ENCODE data around the gene OR14I1. TPM values are rescaled to one million over a fixed set of nuclear protein-coding genes. Genes with fewer than 3 reads are reported as not detected.
A peak's percentile ranks its signal among the peaks of the same experiment; 100 is the strongest.

OR14I1 gene
- total RNA-seq, 2 donors from 2014 or later, result not detected

DNA sequence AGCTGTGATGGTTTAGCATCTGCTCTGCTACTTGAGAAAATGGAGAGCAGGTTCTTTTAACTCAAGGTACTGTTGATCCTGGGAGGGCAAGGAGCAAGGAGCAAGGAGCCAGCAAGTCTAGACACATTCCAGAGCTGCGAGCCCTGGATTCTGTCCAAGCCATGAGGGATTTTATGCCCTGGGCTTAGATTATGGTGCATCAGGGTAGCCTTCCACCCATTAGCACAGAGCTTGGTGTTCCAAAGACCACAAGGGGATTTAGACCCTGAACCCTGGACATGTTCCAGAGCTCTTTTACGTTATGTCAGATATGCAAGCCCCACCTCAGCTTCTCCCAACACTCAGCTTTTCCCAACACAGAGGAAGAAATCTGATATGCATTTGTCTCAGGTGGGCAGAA lies 2.0 kb upstream of the OR14I1 start:
- no peak overlapping the region for H3K4me3 Mint-ChIP-seq
- no peaks in the 10 kb centered on the region for H3K36me3 Mint-ChIP-seq (ENCODE audit: insufficient read depth in 2 of 2)
- H3K9me3 Mint-ChIP-seq, result no peaks in the 10 kb centered on the region
- no peak overlapping the region for H3K27ac Mint-ChIP-seq
- ATAC-seq (replicated peaks in 1 of 2) (no peak), DNase-seq (no peak)
- no peaks in the 10 kb centered on the region for H3K4me1 Mint-ChIP-seq (ENCODE audit: low read depth)
- no peaks in the 10 kb centered on the region for H3K27me3 Mint-ChIP-seq (ENCODE audit: low read depth)

DNA sequence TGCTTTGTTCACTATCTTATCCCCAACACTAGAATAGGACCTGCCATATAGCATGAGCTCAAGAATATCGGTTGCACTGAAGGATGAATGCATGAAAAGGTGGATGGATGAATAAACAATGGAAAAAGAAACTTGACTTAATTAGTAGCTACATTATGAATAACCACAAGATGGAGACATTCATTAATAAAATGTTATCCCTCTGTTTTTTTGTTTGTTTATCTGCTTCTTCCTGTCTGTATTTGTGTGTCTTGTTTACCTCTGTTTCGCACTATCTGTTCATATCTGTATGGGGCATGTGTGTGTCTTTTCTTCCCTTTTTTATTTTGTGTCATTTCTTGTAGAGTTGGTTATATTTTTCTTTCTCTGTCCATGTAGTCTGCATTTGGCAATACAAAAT lies 1.1 kb upstream of the OR14I1 start:
- no peaks in the 10 kb centered on the region for H3K36me3 Mint-ChIP-seq (ENCODE audit: insufficient read depth in 2 of 2)
- DNase-seq (no peak), ATAC-seq (replicated peaks in 1 of 2) (no peak)
- H3K4me1 Mint-ChIP-seq (ENCODE audit: low read depth), result no peaks in the 10 kb centered on the region
- H3K27ac Mint-ChIP-seq, result no peak overlapping the region
- no peak overlapping the region for H3K4me3 Mint-ChIP-seq
- H3K27me3 Mint-ChIP-seq (ENCODE audit: low read depth), result no peaks in the 10 kb centered on the region
- H3K9me3 Mint-ChIP-seq, result no peaks in the 10 kb centered on the region

- no peak for ATAC-seq (replicated peaks in 1 of 2)
- no peak overlapping the region for H3K4me3 Mint-ChIP-seq
- no peaks in the 10 kb centered on the region for H3K4me1 Mint-ChIP-seq (ENCODE audit: low read depth)
- peaks cover 14% of the 10 kb centered on the region for H3K27me3 Mint-ChIP-seq (ENCODE audit: low read depth)
- no peaks in the 10 kb centered on the region for H3K36me3 Mint-ChIP-seq (ENCODE audit: insufficient read depth in 2 of 2)
- H3K9me3 Mint-ChIP-seq, result no peaks in the 10 kb centered on the region
- DNase-seq, result no peak
- H3K27ac Mint-ChIP-seq, result no peak overlapping the region
Observed at GRCh38 chr1:248699099-248699498, 3.5 kb downstream of the OR14I1 start.

- H3K4me3 Mint-ChIP-seq, result no peak overlapping the region
- no peak overlapping the region for H3K27ac Mint-ChIP-seq
- H3K9me3 Mint-ChIP-seq, result no peaks in the 10 kb centered on the region
- no peaks in the 10 kb centered on the region for H3K4me1 Mint-ChIP-seq (ENCODE audit: low read depth)
- peaks cover 14% of the 10 kb centered on the region for H3K27me3 Mint-ChIP-seq (ENCODE audit: low read depth)
- ATAC-seq (replicated peaks in 1 of 2) (no peak), DNase-seq (no peak)
- H3K36me3 Mint-ChIP-seq (ENCODE audit: insufficient read depth in 2 of 2), result no peaks in the 10 kb centered on the region
Observed at GRCh38 chr1:248697907-248698306, 4.7 kb downstream of the OR14I1 start.

GRCh38 chr1:248696774-248697173 lies 5.8 kb downstream of the OR14I1 start:
- ATAC-seq (replicated peaks in 1 of 2) (no peak), DNase-seq (no peak)
- no peaks in the 10 kb centered on the region for H3K4me1 Mint-ChIP-seq (ENCODE audit: low read depth)
- H3K36me3 Mint-ChIP-seq (ENCODE audit: insufficient read depth in 2 of 2), result peaks cover 2 to 5% of the 10 kb centered on the region in 2 donors
- H3K4me3 Mint-ChIP-seq, result no peak overlapping the region
- H3K27me3 Mint-ChIP-seq (ENCODE audit: low read depth), result peaks cover 20% of the 10 kb centered on the region
- no peak overlapping the region for H3K27ac Mint-ChIP-seq
- peaks cover 0 to 5% of the 10 kb centered on the region in 2 donors for H3K9me3 Mint-ChIP-seq

- no peak overlapping the region for H3K4me3 Mint-ChIP-seq
- H3K9me3 Mint-ChIP-seq, result peaks cover 0 to 5% of the 10 kb centered on the region in 2 donors
- DNase-seq, result no peak
- ATAC-seq (replicated peaks in 1 of 2), result no peak
- peaks cover 2 to 5% of the 10 kb centered on the region in 2 donors for H3K36me3 Mint-ChIP-seq (ENCODE audit: insufficient read depth in 2 of 2)
- H3K27me3 Mint-ChIP-seq (ENCODE audit: low read depth), result peaks cover 20% of the 10 kb centered on the region
- H3K27ac Mint-ChIP-seq, result no peak overlapping the region
- H3K4me1 Mint-ChIP-seq (ENCODE audit: low read depth), result no peaks in the 10 kb centered on the region
Observed at GRCh38 chr1:248696261-248696660, 6.3 kb downstream of the OR14I1 start.

DNA sequence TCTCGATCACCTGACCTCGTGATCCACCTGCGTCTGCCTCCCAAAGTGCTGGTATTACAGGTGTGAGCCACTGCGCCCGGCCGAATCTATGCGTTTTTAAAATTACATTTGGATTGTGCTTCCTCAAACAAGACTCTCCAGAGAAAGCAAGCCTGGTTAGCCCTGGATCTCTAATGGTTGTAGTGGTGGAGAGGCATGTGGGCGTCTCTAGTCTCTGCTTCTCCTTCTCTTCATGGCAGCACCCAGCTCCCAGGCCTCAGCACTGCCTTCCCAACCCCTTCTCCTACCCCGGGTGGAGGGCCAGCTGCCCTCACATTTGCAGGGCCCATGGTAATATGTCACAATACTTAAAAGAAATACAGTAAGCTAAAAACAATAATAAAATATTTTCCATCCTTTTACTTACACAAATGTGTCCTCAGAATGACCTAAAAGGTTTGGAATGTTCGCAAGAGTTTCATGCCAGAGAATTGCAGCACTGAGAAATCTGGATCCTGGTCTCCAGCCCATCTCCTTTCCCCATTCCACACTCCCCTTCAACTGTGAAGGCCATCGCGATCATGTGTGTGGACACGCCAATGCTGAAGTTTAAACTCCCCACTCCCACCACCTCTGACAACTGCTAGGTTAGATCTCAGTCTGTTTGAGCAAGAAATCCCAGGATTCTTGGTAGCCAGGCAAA lies 7.0 kb downstream of the OR14I1 start:
- Mint-ChIP-seq H3K4me1 (ENCODE audit: low read depth) (no peaks in the 10 kb centered on the region), H3K9me3 (peaks cover 0 to 6% of the 10 kb centered on the region in 2 donors), H3K27ac (no peak overlapping the region), H3K4me3 (no peak overlapping the region), H3K36me3 (ENCODE audit: insufficient read depth in 2 of 2) (peaks cover 2 to 5% of the 10 kb centered on the region in 2 donors), H3K27me3 (ENCODE audit: low read depth) (peaks cover 20% of the 10 kb centered on the region)
- ATAC-seq (replicated peaks in 1 of 2) (no peak), DNase-seq (no peak)

DNA sequence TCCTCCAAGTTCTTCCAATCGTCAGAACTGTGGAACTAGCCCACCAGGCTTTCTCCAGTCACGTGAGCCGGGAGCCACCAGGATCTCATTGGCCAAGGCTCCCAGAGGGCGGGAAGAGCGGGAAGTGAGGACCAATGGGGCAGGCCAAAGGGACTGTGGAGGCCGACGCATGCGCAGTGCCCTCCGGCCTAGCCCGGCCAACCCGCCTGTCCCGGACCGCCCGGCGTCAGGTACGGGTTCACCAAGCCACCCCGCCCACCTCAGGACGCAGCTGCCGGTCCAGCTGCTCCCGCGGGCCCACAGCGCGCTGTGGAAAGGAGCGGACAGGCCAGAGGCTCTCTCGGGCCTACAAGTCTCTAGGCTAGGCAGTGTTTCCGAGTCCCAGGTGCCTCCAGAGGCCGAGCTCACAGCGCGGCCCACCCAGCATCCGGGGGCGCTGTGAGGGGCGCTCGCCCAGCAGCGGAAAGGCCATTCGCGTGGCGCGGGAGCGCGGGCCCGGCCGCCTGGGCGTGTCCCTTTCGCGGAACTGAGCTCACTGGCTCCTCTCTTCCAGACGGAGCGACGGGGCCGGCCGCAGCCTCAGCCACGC lies 10.9 kb downstream of the OR14I1 start:
- ATAC-seq (replicated peaks in 1 of 2) (no peak), DNase-seq (no peak)
- peaks cover 4 to 10% of the 10 kb centered on the region in 2 donors for H3K9me3 Mint-ChIP-seq
- H3K27ac Mint-ChIP-seq, result no peak overlapping the region
- H3K4me3 Mint-ChIP-seq, result no peak overlapping the region
- peaks cover 6 to 11% of the 10 kb centered on the region in 2 donors for H3K36me3 Mint-ChIP-seq (ENCODE audit: insufficient read depth in 2 of 2)
- peaks cover 13% of the 10 kb centered on the region for H3K27me3 Mint-ChIP-seq (ENCODE audit: low read depth)
- peaks cover 7% of the 10 kb centered on the region for H3K4me1 Mint-ChIP-seq (ENCODE audit: low read depth)

- H3K4me1 Mint-ChIP-seq (ENCODE audit: low read depth), result peaks cover 14% of the 10 kb centered on the region
- H3K4me3 Mint-ChIP-seq, result no peak overlapping the region
- peaks cover 4 to 10% of the 10 kb centered on the region in 2 donors for H3K9me3 Mint-ChIP-seq
- DNase-seq, result no peak
- no peak overlapping the region for H3K27ac Mint-ChIP-seq
- ATAC-seq (replicated peaks in 1 of 2), result no peak
- peaks cover 6 to 11% of the 10 kb centered on the region in 2 donors for H3K36me3 Mint-ChIP-seq (ENCODE audit: insufficient read depth in 2 of 2)
- peaks cover 7% of the 10 kb centered on the region for H3K27me3 Mint-ChIP-seq (ENCODE audit: low read depth)
Observed at GRCh38 chr1:248688527-248689298, 13.9 kb downstream of the OR14I1 start.

DNA sequence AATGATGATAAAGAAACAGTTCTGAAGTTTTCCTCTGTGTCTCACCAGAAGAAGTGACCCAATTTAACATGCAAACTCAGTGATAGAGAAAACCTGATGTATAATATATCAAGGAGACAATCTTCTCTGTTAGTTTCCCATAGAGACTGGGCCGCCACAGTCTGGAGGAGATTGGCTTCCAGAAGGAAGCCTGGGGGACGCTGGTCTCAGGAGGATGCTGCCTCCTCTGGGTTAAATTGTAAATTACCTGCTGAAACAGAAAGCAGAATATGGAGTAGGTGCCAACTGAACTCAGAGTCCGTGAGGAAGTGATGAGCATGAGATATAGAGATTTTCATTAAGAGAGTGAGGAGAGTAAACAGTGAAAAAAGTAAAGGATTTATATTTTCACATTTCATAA lies 15.8 kb downstream of the OR14I1 start:
- Mint-ChIP-seq H3K4me1 (ENCODE audit: low read depth) (peaks cover 14% of the 10 kb centered on the region), H3K27me3 (ENCODE audit: low read depth) (no peaks in the 10 kb centered on the region), H3K9me3 (peaks cover 4 to 5% of the 10 kb centered on the region in 2 donors), H3K36me3 (ENCODE audit: insufficient read depth in 2 of 2) (peaks cover 2 to 9% of the 10 kb centered on the region in 2 donors), H3K27ac (no peak overlapping the region), H3K4me3 (peak overlapping the region in 1 of 2 donors; percentile 9)
- DNase-seq (peak; percentile 6 to 14), ATAC-seq (replicated peaks in 1 of 2) (peak; percentile 58 to 69)

- H3K9me3 Mint-ChIP-seq, result no peaks in the 10 kb centered on the region
- no peak overlapping the region for H3K27ac Mint-ChIP-seq
- H3K27me3 Mint-ChIP-seq (ENCODE audit: low read depth), result no peaks in the 10 kb centered on the region
- ATAC-seq (replicated peaks in 1 of 2) (no peak), DNase-seq (no peak)
- H3K4me3 Mint-ChIP-seq, result no peak overlapping the region
- peaks cover 0 to 1% of the 10 kb centered on the region in 2 donors for H3K36me3 Mint-ChIP-seq (ENCODE audit: insufficient read depth in 2 of 2)
- peaks cover 7% of the 10 kb centered on the region for H3K4me1 Mint-ChIP-seq (ENCODE audit: low read depth)
Observed at GRCh38 chr1:248681651-248682050, 20.9 kb downstream of the OR14I1 start.

DNA sequence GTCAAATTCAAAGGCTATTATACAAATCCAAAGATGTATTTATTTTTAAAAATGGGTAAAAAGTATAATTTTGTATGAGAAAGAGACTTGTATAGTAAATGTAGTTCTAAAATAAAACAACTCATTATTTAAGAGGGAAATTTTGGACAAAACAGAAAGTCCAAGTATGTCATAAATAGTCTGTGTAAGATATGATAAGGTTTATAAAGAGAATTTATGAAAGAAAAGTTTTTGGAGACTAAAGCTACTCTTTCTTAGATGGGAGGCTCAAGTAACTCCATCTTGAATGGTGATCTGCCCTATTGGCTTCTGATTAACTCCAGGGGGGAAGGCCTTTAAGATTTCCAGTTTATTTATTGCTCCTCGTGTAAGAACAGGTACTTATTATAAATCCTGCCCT lies 32.6 kb downstream of the OR14I1 start:
- H3K9me3 Mint-ChIP-seq, result peaks cover 2 to 3% of the 10 kb centered on the region in 2 donors
- H3K4me1 Mint-ChIP-seq (ENCODE audit: low read depth), result no peaks in the 10 kb centered on the region
- no peak for ATAC-seq (replicated peaks in 1 of 2)
- no peaks in the 10 kb centered on the region for H3K27me3 Mint-ChIP-seq (ENCODE audit: low read depth)
- no peak for DNase-seq
- peaks cover 0 to 3% of the 10 kb centered on the region in 2 donors for H3K36me3 Mint-ChIP-seq (ENCODE audit: insufficient read depth in 2 of 2)
- no peak overlapping the region for H3K4me3 Mint-ChIP-seq
- H3K27ac Mint-ChIP-seq, result no peak overlapping the region
